Gastrocnemius medialis (tissue), 4 donors: ENCODE results near the gene LY9. TPM values are rescaled to one million over a fixed set of nuclear protein-coding genes. Genes with fewer than 3 reads are reported as not detected.

Experiments used
- ATAC-seq, 2 donors: fragments of 150-250 bp; one replicate each; pipeline ENCODE4 v1.9.1; 2016
- DNase-seq, 2 donors: peaks; one replicate each; pipeline ENCODE4 v3.0.0-alpha.2; 2019
- H3K27ac ChIP-seq, 4 donors: fragments of 200-600 bp; sonication (generic); 1 replicate in 1 of 4; 2 replicates in 3 of 4; pipeline ENCODE4 v1.5.1; 2016 to 2018; ENCODE audit warnings: mild to moderate bottlenecking in 2 of 4, moderate library complexity in 1 of 4
- H3K27me3 ChIP-seq, 3 donors: fragments of 200-600 bp; sonication (generic) in 2 of 3; 1 replicate in 1 of 3; 2 replicates in 2 of 3; pipeline versions ENCODE4 v1.5.1 to v1.6.0; 2016 to 2019; ENCODE audit warnings: mild to moderate bottlenecking in 1 of 3, moderate library complexity in 1 of 3
- H3K36me3 ChIP-seq, 2 donors: fragments of 200-600 bp; sonication (generic) in 1 of 2; one replicate each; pipeline ENCODE4 v1.5.1; 2017 to 2018
- H3K4me1 ChIP-seq, 2 donors: fragments of 200-600 bp; sonication (generic) in 1 of 2; one replicate each; pipeline ENCODE4 v1.5.1; 2016 to 2017; ENCODE audit warnings: mild to moderate bottlenecking in 2 of 2
- H3K4me3 ChIP-seq, 4 donors: fragments of 200-600 bp; sonication (generic) in 3 of 4; 1 replicate in 1 of 4; 2 replicates in 3 of 4; pipeline ENCODE4 v1.5.1; 2016 to 2019; ENCODE audit warnings: mild to moderate bottlenecking in 2 of 4
- H3K9me3 ChIP-seq, 3 donors: fragments of 200-600 bp; sonication (generic) in 2 of 3; 1 replicate in 1 of 3; 2 replicates in 2 of 3; pipeline ENCODE4 v1.5.1; 2016 to 2019
- CTCF ChIP-seq, 5 experiments: fragments of 450-650 bp in 3 of 5; fragments of 200-600 bp in 2 of 5; sonication (generic) in 2 of 5; IDR thresholded peaks in 4 of 5; conservative IDR thresholded peaks in 1 of 5; 1 replicate in 4 of 5; 2 replicates in 1 of 5; pipeline ENCODE4 v1.5.1; 2016 to 2019; ENCODE audit warnings: antibody characterized with exemption in 5 of 5, mild to moderate bottlenecking in 3 of 5, moderate library complexity in 3 of 5
- POLR2A ChIP-seq, 2 donors: fragments of 450-650 bp; IDR thresholded peaks; one replicate each; pipeline ENCODE4 v1.6.1; 2017; ENCODE audit warnings: antibody characterized with exemption in 2 of 2, mild to moderate bottlenecking in 2 of 2, moderate library complexity in 2 of 2
- in situ Hi-C, 4 donors: fragments of 200-750 bp; cut with MboI; loops; one replicate each; pipeline versions ENCODE4 v1.15.0 to v1.8.0; 2017; ENCODE audit warnings: low sequenced_read_pairs in 4 of 4
- intact Hi-C: fragments of 100-400 bp; cut with DNase I; formaldehyde crosslinking; loops from one replicate; pipeline ENCODE4 v1.15.1; 2023; ENCODE audit warnings: low total_unique reads
- total RNA-seq, 4 donors: library from RNA; depleted of rRNA; stranded (reverse); fragments of >200 nt; gene quantifications; one replicate each; pipeline versions ENCODE4 v1.1.0 to v1.2.3, GENCODE V29; 2016

The LY9 gene
- total RNA-seq, 4 donors from 2014 or later = not detected

GRCh38 chr1:160807738-160808137, 11.8 kb downstream of the LY9 start:
- H3K27ac ChIP-seq = no peak overlapping the region
- DNase-seq (no peak), ATAC-seq (no peak)
- TF ChIP-seq CTCF (IDR thresholded peaks at IDR 0.05 in 4 of 5, conservative IDR thresholded peaks at IDR 0.05 in 1 of 5) (no peak), POLR2A (IDR thresholded peaks at IDR 0.05) (no peak)
- no peaks in the 10 kb centered on the region for H3K27me3 ChIP-seq
- H3K9me3 ChIP-seq = no peaks in the 10 kb centered on the region
- in situ Hi-C loops (no loop called here), intact Hi-C loops (no loop called here)
- H3K36me3 ChIP-seq = no peaks in the 10 kb centered on the region
- H3K4me3 ChIP-seq = no peak overlapping the region
- H3K4me1 ChIP-seq = no peaks in the 10 kb centered on the region

GRCh38 chr1:160808289-160808688, 12.3 kb downstream of the LY9 start:
- in situ Hi-C loops (no loop called here), intact Hi-C loops (no loop called here)
- Histone ChIP-seq H3K9me3 (no peaks in the 10 kb centered on the region), H3K27ac (no peak overlapping the region), H3K27me3 (no peaks in the 10 kb centered on the region), H3K4me1 (no peaks in the 10 kb centered on the region), H3K36me3 (no peaks in the 10 kb centered on the region), H3K4me3 (no peak overlapping the region)
- TF ChIP-seq POLR2A (IDR thresholded peaks at IDR 0.05) = no peak
- TF ChIP-seq CTCF (IDR thresholded peaks at IDR 0.05 in 4 of 5, conservative IDR thresholded peaks at IDR 0.05 in 1 of 5) = no peak
- DNase-seq (no peak), ATAC-seq (no peak)

- Histone ChIP-seq H3K4me3 (no peak overlapping the region), H3K36me3 (no peaks in the 10 kb centered on the region), H3K27me3 (no peaks in the 10 kb centered on the region), H3K27ac (no peak overlapping the region), H3K9me3 (no peaks in the 10 kb centered on the region), H3K4me1 (no peaks in the 10 kb centered on the region)
- no peak for ATAC-seq
- in situ Hi-C loops (no loop called here), intact Hi-C loops (no loop called here)
- DNase-seq = no peak
- no peak for TF ChIP-seq POLR2A (IDR thresholded peaks at IDR 0.05)
- TF ChIP-seq CTCF (IDR thresholded peaks at IDR 0.05 in 4 of 5, conservative IDR thresholded peaks at IDR 0.05 in 1 of 5) = no peak
Observed at GRCh38 chr1:160810486-160810885, 14.5 kb downstream of the LY9 start.

- no peaks in the 10 kb centered on the region for H3K27me3 ChIP-seq
- intact Hi-C loops (no loop called here), in situ Hi-C loops (no loop called here)
- TF ChIP-seq CTCF (IDR thresholded peaks at IDR 0.05 in 4 of 5, conservative IDR thresholded peaks at IDR 0.05 in 1 of 5) (no peak), POLR2A (IDR thresholded peaks at IDR 0.05) (no peak)
- no peak for ATAC-seq
- H3K4me1 ChIP-seq = no peaks in the 10 kb centered on the region
- no peak overlapping the region for H3K4me3 ChIP-seq
- DNase-seq = no peak
- H3K27ac ChIP-seq = no peak overlapping the region
- no peaks in the 10 kb centered on the region for H3K9me3 ChIP-seq
- H3K36me3 ChIP-seq = no peaks in the 10 kb centered on the region
Observed at GRCh38 chr1:160811147-160811546, 15.2 kb downstream of the LY9 start.

- no peak for ATAC-seq
Observed at GRCh38 chr1:160813215-160813614, 17.2 kb downstream of the LY9 start.

More at GRCh38 chr1:160813215-160813614, 17.2 kb downstream of the LY9 start:
- Histone ChIP-seq H3K36me3 (no peaks in the 10 kb centered on the region), H3K4me3 (no peak overlapping the region), H3K27me3 (no peaks in the 10 kb centered on the region), H3K9me3 (no peaks in the 10 kb centered on the region), H3K4me1 (no peaks in the 10 kb centered on the region), H3K27ac (no peak overlapping the region)
- DNase-seq = no peak
- intact Hi-C loops (no loop called here), in situ Hi-C loops (no loop called here)
- TF ChIP-seq POLR2A (IDR thresholded peaks at IDR 0.05) = no peak
- TF ChIP-seq CTCF (IDR thresholded peaks at IDR 0.05 in 4 of 5, conservative IDR thresholded peaks at IDR 0.05 in 1 of 5) = no peak
